Ishikawa (cell line): Measurements from ENCODE around the gene DPYD.

ENCODE experiments used
- CREB1 ChIP-seq: IDR thresholded peaks from 2 replicates; pipeline ENCODE4 v1.6.1; 2012; ENCODE audit warnings: low read depth
- EGR1 ChIP-seq: IDR thresholded peaks from 2 replicates; pipeline ENCODE4 v1.6.1; 2012
- EP300 ChIP-seq: IDR thresholded peaks from 2 replicates; pipeline ENCODE4 v1.6.1; 2012; ENCODE audit warnings: borderline replicate concordance
- FOXM1 ChIP-seq: IDR thresholded peaks from 2 replicates; pipeline ENCODE4 v1.6.1; 2012; ENCODE audit warnings: low read depth, borderline replicate concordance
- NFIC ChIP-seq: IDR thresholded peaks from 2 replicates; pipeline ENCODE4 v1.6.1; 2012
- TAF1 ChIP-seq: IDR thresholded peaks from 2 replicates; pipeline ENCODE4 v1.6.1; 2012; ENCODE audit warnings: low read depth, mild to moderate bottlenecking
- TCF12 ChIP-seq: IDR thresholded peaks from 2 replicates; pipeline ENCODE4 v1.6.1; 2012; ENCODE audit warnings: low read depth
- TEAD4 ChIP-seq: IDR thresholded peaks from 2 replicates; pipeline ENCODE4 v1.6.1; 2012
- USF1 ChIP-seq: IDR thresholded peaks from 2 replicates; pipeline ENCODE4 v1.6.1; 2012
- YY1 ChIP-seq: IDR thresholded peaks from 2 replicates; pipeline ENCODE4 v1.6.1; 2012; ENCODE audit warnings: low read depth
- ZBTB7A ChIP-seq: IDR thresholded peaks from 2 replicates; pipeline ENCODE4 v1.6.1; 2012; ENCODE audit warnings: low read depth
- TF ChIP-seq, protein P1 (sequence below): IDR thresholded peaks from 2 replicates; pipeline ENCODE4 v1.6.1; 2012; ENCODE audit warnings: low read depth, mild to moderate bottlenecking

DNA sequence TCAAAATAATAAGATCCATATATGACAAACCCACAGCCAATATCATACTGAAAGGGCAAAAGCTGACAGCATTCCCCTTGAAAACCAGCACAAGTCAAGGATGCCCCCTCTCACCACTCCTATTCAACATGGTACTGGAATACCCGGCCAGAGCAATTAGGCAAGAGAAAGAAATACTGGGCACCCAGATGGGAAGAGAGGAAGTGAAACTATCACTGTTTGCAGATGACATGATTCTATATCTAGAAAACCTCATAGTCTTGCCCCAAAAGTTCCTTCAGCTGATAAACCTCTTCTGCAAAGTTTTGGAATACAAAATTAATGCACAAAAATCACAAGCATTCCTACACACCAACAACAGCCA, 756.6 kb downstream of the DPYD start:
- TF ChIP-seq EP300 (no peak), FOXM1 (no peak), ZBTB7A (no peak), YY1 (no peak), TCF12 (no peak), CREB1 (no peak), TEAD4 (no peak), NFIC (no peak), USF1 (no peak), TAF1 (no peak), EGR1 (no peak)
- TF ChIP-seq, protein P1, sequence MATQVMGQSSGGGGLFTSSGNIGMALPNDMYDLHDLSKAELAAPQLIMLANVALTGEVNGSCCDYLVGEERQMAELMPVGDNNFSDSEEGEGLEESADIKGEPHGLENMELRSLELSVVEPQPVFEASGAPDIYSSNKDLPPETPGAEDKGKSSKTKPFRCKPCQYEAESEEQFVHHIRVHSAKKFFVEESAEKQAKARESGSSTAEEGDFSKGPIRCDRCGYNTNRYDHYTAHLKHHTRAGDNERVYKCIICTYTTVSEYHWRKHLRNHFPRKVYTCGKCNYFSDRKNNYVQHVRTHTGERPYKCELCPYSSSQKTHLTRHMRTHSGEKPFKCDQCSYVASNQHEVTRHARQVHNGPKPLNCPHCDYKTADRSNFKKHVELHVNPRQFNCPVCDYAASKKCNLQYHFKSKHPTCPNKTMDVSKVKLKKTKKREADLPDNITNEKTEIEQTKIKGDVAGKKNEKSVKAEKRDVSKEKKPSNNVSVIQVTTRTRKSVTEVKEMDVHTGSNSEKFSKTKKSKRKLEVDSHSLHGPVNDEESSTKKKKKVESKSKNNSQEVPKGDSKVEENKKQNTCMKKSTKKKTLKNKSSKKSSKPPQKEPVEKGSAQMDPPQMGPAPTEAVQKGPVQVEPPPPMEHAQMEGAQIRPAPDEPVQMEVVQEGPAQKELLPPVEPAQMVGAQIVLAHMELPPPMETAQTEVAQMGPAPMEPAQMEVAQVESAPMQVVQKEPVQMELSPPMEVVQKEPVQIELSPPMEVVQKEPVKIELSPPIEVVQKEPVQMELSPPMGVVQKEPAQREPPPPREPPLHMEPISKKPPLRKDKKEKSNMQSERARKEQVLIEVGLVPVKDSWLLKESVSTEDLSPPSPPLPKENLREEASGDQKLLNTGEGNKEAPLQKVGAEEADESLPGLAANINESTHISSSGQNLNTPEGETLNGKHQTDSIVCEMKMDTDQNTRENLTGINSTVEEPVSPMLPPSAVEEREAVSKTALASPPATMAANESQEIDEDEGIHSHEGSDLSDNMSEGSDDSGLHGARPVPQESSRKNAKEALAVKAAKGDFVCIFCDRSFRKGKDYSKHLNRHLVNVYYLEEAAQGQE = no peak
